Effector memory CD4-positive, alpha-beta T cell (primary cell): ENCODE data around the gene KCNH2.

Experiments
- DNase-seq, 3 donors: peaks; one replicate each; pipeline ENCODE4 v3.0.0-alpha.2; 2020
- H3K27ac ChIP-seq: 2 replicates; pipeline ENCODE4 v1.7.0; 2013; ENCODE audit warnings: mild to moderate bottlenecking, low read length, moderate library complexity; ENCODE audit not compliant: insufficient read depth, poor library complexity, severe bottlenecking
- H3K27me3 ChIP-seq: replicated peaks from 2 replicates; pipeline ENCODE4 v1.7.0; 2013; ENCODE audit warnings: mild to moderate bottlenecking, low read length; ENCODE audit not compliant: insufficient read depth, control insufficient read depth, poor library complexity, severe bottlenecking
- H3K36me3 ChIP-seq: 2 replicates; pipeline ENCODE4 v1.7.0; 2013; ENCODE audit warnings: mild to moderate bottlenecking, low read length, moderate library complexity; ENCODE audit not compliant: control insufficient read depth, insufficient read depth
- H3K4me1 ChIP-seq: 2 replicates; pipeline ENCODE4 v1.7.0; 2013; ENCODE audit warnings: low read length, mild to moderate bottlenecking; ENCODE audit not compliant: control insufficient read depth, insufficient read depth, poor library complexity, severe bottlenecking
- H3K4me3 ChIP-seq: 2 replicates; pipeline ENCODE4 v1.7.0; 2013; ENCODE audit warnings: low read length, low read depth, mild to moderate bottlenecking; ENCODE audit not compliant: insufficient read depth, poor library complexity, severe bottlenecking
- H3K9me3 ChIP-seq: 2 replicates; pipeline ENCODE4 v1.7.0; 2013; ENCODE audit warnings: mild to moderate bottlenecking, low read length, moderate library complexity; ENCODE audit not compliant: control insufficient read depth

The KCNH2 gene

DNA sequence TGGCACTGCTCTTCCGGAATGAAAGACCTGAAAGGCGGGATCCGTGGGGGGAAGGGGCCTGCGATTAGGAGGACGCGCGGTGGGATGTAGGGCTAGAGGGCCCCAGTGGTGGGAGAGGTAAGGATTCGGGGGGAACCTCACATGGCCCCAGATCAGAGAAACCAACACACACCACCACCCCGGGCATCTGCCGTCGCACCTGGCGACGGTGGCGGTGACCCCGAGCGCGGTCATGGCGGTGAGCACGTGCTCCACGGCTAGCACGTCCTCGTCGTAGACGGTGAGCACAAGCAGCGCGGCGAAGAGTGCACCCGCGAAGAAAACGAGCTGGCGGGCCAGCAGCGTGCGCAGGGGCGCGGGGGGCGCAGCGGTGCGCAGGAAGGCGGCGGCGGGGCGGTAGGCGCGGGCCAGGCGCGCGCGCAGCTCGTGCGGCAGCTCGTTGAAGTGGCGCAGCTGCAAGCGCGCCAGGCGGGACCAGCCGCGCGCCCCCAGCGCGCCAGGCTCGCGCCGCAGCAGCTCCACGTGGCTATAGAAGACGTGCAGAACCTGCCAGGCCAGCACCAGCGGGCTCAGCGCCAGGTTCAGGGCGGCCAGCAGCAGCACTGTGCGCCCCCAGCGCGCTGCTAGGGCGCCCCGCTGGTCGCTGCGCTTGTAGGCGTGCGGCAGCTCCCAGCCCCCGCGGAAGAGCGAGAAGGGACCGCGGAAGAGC lies 40.5 kb upstream of the KCNH2 start:
- Histone ChIP-seq H3K27me3 (peaks cover 2% of the 10 kb centered on the region), H3K27ac (peak overlapping the region; percentile 10), H3K9me3 (no peaks in the 10 kb centered on the region), H3K4me3 (peak overlapping the region; percentile 44), H3K36me3 (no peaks in the 10 kb centered on the region), H3K4me1 (peaks cover 48% of the 10 kb centered on the region)
- DNase-seq = peak in 1 of 3 donors; percentile 24

DNA sequence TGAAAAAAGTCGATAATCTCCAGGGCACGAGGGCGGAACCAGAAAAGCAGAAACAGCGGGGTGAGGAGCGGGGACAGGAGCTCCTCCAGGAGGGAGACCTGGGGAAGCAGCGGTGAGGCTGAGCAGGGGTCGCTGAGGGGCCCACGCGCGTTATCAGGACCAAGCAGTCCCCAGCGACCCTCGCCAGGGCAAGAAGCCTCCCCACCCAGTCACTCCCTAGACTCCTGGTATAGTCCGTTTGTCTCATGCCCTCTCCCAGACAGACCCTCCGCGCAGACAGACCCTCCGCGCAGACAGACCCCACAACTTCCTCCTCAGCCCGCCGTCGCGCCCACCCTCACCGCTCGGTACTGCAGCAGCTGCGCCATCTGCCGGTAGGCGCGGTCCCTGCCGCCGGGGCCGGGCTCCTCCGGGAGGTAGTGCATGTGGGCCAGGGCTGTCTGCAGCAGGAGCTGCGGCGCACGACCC lies 39.9 kb upstream of the KCNH2 start:
- DNase-seq = peak; percentile 55 to 65 (median 59)
- Histone ChIP-seq H3K36me3 (no peaks in the 10 kb centered on the region), H3K4me3 (peak overlapping the region; percentile 20), H3K27ac (peak overlapping the region; percentile 10), H3K4me1 (peaks cover 53% of the 10 kb centered on the region), H3K9me3 (no peaks in the 10 kb centered on the region), H3K27me3 (peaks cover 2% of the 10 kb centered on the region)

DNA sequence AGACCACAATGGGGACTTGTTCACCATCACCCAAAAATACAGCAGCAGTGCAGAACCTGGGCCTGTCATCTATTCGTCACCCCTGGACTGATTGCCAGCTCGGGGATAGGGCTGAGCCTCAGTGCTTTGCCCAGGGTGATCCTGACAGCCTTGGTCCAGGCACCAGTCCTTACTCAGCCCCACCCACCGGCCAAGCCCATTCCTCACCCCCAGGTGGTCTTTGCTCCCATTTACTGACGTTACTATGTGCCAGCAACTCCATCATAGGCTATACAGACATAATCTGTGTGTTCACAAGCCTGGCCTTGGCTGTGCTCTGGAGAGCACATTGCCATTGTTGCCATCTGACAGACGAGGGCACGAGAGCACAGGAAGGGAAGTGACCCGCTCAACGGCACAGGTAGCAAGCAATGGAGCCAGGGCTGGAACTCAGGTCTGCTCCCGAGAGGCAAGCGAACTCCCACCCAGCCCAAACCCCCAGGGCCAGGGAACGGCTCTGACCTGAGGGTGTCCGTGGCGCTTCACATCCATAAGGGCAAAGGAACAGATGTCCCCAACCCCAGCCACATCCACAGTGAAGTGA lies 39.3 kb upstream of the KCNH2 start:
- Histone ChIP-seq H3K4me3 (peak overlapping the region; percentile 20), H3K4me1 (peaks cover 58% of the 10 kb centered on the region), H3K27ac (peak overlapping the region; percentile 10), H3K9me3 (no peaks in the 10 kb centered on the region), H3K27me3 (peaks cover 2% of the 10 kb centered on the region), H3K36me3 (no peaks in the 10 kb centered on the region)
- DNase-seq = no peak

DNA sequence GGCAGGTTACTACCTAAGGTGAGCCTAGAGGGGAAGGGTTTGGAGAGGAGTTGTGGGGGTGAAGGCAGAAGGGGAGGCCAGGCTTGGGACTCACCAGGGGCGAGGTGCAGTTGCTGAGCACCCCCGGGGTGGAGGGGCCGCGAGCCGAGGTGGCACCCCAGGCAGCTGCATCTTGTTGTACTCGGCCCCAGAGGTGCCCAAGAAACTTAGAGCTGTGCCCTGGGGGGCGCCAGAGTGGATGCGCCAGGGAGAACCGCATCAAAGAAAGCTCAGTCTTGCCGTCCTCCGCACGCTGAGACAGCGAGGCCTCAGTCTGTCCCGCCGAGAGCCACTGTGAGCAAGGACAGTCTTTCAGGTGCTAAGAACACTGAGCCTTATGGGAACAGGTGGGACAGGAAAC lies 38.8 kb upstream of the KCNH2 start:
- H3K9me3 ChIP-seq = no peaks in the 10 kb centered on the region
- peaks cover 64% of the 10 kb centered on the region for H3K4me1 ChIP-seq
- H3K27ac ChIP-seq = peak overlapping the region; percentile 1
- DNase-seq = no peak
- peaks cover 2% of the 10 kb centered on the region for H3K27me3 ChIP-seq
- H3K4me3 ChIP-seq = no peak overlapping the region
- no peaks in the 10 kb centered on the region for H3K36me3 ChIP-seq

DNA sequence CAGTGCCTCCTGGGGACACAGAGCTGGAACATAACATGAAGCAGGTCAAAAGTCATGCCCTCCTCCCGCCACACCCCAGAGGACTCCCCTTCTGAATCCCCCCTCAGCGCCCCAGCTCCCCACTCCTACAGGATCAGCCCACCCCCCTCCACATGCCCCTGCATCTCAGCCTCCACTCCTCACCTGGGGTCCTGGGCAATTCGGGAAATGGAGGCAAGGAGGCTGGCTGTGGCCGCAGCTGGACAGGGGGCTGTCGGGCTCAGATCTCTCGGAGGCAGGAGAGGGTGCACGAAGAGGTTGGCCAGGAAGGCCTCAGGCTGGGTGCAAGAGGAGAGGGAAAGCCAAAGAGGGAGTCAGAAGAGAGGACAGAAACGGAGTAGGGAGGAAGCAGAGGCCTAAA lies 38.4 kb upstream of the KCNH2 start:
- Histone ChIP-seq H3K27me3 (peaks cover 2% of the 10 kb centered on the region), H3K36me3 (no peaks in the 10 kb centered on the region), H3K27ac (no peak overlapping the region), H3K9me3 (no peaks in the 10 kb centered on the region), H3K4me1 (peaks cover 67% of the 10 kb centered on the region), H3K4me3 (no peak overlapping the region)
- no peak for DNase-seq

DNA sequence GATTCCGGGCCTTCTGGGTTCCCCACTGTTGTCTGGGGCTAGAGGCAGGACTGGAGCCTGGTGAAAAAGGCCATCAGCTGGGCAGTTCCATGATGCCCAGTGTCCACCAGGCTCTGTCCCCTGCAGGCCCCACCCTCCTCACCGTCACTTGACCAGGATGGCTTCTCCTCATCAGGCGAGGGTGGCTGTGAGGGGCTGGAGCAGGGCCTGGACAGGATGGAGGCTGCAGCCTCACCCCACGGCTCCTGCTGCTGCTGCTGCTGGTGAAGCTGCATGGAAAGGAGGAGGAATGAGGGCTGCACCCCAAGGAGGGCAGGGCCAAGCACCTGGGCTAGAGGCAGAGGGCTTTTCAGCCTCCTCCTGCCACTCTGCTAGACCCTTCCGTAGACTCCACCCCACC lies 37.8 kb upstream of the KCNH2 start:
- Histone ChIP-seq H3K4me1 (peaks cover 69% of the 10 kb centered on the region), H3K9me3 (no peaks in the 10 kb centered on the region), H3K4me3 (no peak overlapping the region), H3K27me3 (peaks cover 2% of the 10 kb centered on the region), H3K36me3 (no peaks in the 10 kb centered on the region), H3K27ac (no peak overlapping the region)
- no peak for DNase-seq

DNA sequence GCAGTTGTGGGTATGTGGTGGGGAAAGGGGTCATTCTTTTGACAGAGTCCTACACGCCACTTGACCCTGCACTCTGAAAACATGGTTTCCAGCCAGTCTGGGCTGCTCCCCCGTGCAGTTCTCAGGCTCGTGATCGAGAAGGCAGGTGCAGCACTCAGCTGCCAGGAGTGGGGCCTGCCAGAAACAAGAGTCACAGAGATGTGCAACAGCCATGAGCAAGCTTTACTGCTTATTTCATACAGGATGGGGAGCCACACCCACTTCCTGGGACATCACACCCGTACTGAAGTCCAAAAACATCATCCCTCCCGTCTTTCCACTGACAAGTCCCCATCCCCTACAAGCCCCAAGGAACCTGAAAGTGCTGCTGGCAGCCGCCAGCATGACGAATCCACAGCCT lies 36.8 kb upstream of the KCNH2 start:
- DNase-seq = no peak
- H3K36me3 ChIP-seq = no peaks in the 10 kb centered on the region
- peak overlapping the region; percentile 91 for H3K27ac ChIP-seq
- no peaks in the 10 kb centered on the region for H3K9me3 ChIP-seq
- H3K4me1 ChIP-seq = peaks cover 80% of the 10 kb centered on the region
- H3K4me3 ChIP-seq = no peak overlapping the region
- H3K27me3 ChIP-seq = no peaks in the 10 kb centered on the region

DNA sequence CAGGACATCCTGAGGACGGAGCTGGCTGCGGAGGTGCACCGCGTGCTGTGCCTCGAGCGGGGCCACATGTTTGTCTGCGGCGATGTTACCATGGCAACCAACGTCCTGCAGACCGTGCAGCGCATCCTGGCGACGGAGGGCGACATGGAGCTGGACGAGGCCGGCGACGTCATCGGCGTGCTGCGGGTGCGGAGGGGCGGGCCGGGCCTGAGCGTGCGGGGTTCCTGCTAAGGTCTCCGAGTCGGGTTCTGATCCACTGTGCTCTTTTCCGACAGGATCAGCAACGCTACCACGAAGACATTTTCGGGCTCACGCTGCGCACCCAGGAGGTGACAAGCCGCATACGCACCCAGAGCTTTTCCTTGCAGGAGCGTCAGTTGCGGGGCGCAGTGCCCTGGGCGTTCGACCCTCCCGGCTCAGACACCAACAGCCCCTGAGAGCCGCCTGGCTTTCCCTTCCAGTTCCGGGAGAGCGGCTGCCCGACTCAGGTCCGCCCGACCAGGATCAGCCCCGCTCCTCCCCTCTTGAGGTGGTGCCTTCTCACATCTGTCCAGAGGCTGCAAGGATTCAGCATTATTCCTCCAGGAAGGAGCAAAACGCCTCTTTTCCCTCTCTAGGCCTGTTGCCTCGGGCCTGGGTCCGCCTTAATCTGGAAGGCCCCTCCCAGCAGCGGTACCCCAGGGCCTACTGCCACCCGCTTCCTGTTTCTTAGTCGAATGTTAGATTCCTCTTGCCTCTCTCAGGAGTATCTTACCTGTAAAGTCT lies 35.8 kb upstream of the KCNH2 start:
- peak overlapping the region; percentile 21 for H3K4me3 ChIP-seq
- peak; percentile 93 to 95 (median 94) for DNase-seq
- H3K4me1 ChIP-seq = peaks cover 85% of the 10 kb centered on the region
- no peaks in the 10 kb centered on the region for H3K36me3 ChIP-seq
- H3K27me3 ChIP-seq = no peaks in the 10 kb centered on the region
- no peaks in the 10 kb centered on the region for H3K9me3 ChIP-seq
- peak overlapping the region; percentile 91 for H3K27ac ChIP-seq

DNA sequence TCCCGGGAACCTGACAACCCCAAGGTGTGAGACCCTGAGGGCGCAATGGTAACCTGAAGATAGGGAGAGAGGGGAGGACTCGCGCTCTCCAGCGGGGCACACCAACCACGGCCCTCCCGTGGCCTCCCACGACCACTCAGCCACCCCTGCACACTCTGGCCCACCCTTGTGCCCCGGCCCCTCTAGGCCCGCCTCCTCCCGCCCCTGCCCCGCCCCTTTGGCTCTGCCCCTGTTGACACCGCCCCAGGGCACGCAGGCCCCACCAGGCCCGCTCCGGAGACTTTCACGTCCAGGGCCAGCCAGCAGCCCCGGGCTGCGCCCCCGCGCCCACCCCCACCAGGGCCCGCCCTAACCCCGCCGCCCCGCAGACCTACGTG lies 35.2 kb upstream of the KCNH2 start:
- H3K27me3 ChIP-seq = no peaks in the 10 kb centered on the region
- peaks cover 86% of the 10 kb centered on the region for H3K4me1 ChIP-seq
- no peaks in the 10 kb centered on the region for H3K36me3 ChIP-seq
- H3K4me3 ChIP-seq = no peak overlapping the region
- peak overlapping the region; percentile 91 for H3K27ac ChIP-seq
- H3K9me3 ChIP-seq = no peaks in the 10 kb centered on the region
- no peak for DNase-seq

DNA sequence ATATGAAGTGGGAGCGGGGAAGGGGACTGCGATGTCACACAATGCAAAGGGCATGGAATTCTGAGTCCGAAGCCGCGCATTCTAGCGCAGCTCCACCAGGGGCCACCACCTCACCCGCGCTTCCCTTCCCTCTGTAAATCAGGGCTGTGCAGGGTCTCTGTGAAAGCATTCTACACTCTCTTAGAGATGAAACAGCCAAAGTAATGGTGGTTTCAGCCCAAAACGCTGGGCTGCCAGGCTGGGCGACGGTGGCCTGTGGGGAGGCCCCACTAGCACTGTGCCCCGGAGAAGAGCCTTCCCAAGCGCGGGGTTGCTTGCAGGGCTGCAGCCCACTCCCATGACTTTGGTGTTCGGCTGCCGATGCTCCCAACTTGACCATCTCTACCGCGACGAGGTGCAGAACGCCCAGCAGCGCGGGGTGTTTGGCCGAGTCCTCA lies 34.8 kb upstream of the KCNH2 start:
- Histone ChIP-seq H3K27me3 (no peaks in the 10 kb centered on the region), H3K27ac (peak overlapping the region; percentile 91), H3K9me3 (no peaks in the 10 kb centered on the region), H3K36me3 (no peaks in the 10 kb centered on the region), H3K4me3 (no peak overlapping the region), H3K4me1 (peaks cover 86% of the 10 kb centered on the region)
- no peak for DNase-seq
